ENCODE results near the gene USH2A. TPM values are rescaled to one million over a fixed set of nuclear protein-coding genes. Genes with fewer than 3 reads are reported as not detected.

Gene USH2A
- total RNA-seq, 6 experiments from 2014 or later: 0.19 to 1.8 (median 0.81) TPM

DNA sequence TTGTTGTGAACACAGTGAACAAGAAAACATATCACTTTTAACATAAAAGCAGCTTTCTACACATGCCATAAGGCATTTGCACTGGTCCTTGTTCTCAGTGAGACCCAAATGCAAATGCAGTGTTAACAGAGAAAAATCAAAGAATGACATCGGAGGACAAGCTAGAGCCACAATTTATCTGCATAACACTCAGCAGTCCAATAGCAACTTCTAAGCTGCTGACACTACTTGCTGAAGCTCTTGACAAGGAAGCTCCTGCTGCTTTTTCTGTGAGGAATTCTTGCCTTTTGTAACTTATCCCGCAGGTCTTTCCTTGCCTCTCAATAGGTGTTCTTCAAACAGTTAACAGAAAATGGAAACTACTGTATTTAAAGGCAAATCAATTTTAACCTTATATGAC, 34.7 kb downstream of the USH2A start:
- intact Hi-C loops (cut with DNase I): no loop called here
- 20% methylated on average over 2 of the region's 2 CpGs for WGBS (ENCODE audit: insufficient coverage, low coverage, low lambda C conversion rate, missing lambda C conversion rate)
- DNase-seq: no peak
- no peak overlapping the region for H3K27ac ChIP-seq
- TF ChIP-seq POLR2A (IDR thresholded peaks at IDR 0.05): no peak
- TF ChIP-seq, protein P1, sequence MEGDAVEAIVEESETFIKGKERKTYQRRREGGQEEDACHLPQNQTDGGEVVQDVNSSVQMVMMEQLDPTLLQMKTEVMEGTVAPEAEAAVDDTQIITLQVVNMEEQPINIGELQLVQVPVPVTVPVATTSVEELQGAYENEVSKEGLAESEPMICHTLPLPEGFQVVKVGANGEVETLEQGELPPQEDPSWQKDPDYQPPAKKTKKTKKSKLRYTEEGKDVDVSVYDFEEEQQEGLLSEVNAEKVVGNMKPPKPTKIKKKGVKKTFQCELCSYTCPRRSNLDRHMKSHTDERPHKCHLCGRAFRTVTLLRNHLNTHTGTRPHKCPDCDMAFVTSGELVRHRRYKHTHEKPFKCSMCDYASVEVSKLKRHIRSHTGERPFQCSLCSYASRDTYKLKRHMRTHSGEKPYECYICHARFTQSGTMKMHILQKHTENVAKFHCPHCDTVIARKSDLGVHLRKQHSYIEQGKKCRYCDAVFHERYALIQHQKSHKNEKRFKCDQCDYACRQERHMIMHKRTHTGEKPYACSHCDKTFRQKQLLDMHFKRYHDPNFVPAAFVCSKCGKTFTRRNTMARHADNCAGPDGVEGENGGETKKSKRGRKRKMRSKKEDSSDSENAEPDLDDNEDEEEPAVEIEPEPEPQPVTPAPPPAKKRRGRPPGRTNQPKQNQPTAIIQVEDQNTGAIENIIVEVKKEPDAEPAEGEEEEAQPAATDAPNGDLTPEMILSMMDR (IDR thresholded peaks at IDR 0.05): no peak
- no peak for ATAC-seq
- no peak overlapping the region for H3K4me3 ChIP-seq
- H3K4me1 ChIP-seq: no peaks in the 10 kb centered on the region
- no peaks in the 10 kb centered on the region for H3K27me3 ChIP-seq
- no peaks in the 10 kb centered on the region for H3K9me3 ChIP-seq
- no peaks in the 10 kb centered on the region for H3K36me3 ChIP-seq

DNA sequence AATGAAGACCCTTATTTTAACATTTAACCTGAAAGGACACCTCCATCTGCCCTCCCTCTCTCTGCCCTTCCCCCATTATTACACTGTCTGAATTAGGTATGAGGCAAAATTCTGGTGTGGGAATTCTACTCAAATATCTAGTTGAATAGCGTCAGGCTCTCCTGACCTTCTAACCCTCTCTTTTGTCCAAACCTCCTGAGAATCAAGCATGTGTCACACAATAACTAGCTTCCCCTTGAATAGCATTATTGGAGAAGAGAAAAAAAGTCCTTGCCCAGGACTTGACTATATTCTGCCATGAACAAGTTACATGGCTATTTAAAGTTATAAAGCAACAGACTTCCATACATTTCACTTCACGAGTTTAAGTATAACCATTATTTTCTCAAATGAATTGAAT, 35.5 kb downstream of the USH2A start:
- H3K4me1 ChIP-seq: no peaks in the 10 kb centered on the region
- WGBS (ENCODE audit: insufficient coverage, low coverage, low lambda C conversion rate, missing lambda C conversion rate): 46% methylated on average over 2 of the region's 2 CpGs
- no peak overlapping the region for H3K4me3 ChIP-seq
- intact Hi-C loops (cut with DNase I): no loop called here
- H3K27ac ChIP-seq: no peak overlapping the region
- H3K9me3 ChIP-seq: no peaks in the 10 kb centered on the region
- TF ChIP-seq POLR2A (IDR thresholded peaks at IDR 0.05): no peak
- TF ChIP-seq, protein P1 (IDR thresholded peaks at IDR 0.05): no peak
- ATAC-seq: no peak
- no peak for DNase-seq
- H3K36me3 ChIP-seq: no peaks in the 10 kb centered on the region
- no peaks in the 10 kb centered on the region for H3K27me3 ChIP-seq

DNA sequence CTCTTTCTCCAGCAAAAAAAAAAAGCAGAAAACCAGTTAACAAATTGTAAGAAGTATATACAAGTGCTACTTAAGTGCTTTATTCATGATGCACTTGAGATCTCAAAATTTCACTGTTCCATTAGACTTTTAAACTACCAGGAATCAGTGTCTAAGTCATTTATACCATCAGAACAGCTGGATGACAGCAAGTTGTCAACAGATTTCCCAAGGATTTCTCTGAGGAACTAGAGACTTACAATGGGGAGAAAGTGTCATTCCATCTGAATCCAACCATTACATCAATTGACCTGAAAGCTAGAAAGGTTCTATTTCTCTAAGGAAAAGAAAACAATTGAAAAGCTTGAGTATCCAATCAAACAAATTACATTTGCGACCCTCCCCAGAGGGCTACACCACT, 43.8 kb downstream of the USH2A start:
- WGBS (ENCODE audit: insufficient coverage, low coverage, low lambda C conversion rate, missing lambda C conversion rate): 44% methylated on average over 1 of the region's 1 CpG
- H3K27me3 ChIP-seq: no peaks in the 10 kb centered on the region

DNA sequence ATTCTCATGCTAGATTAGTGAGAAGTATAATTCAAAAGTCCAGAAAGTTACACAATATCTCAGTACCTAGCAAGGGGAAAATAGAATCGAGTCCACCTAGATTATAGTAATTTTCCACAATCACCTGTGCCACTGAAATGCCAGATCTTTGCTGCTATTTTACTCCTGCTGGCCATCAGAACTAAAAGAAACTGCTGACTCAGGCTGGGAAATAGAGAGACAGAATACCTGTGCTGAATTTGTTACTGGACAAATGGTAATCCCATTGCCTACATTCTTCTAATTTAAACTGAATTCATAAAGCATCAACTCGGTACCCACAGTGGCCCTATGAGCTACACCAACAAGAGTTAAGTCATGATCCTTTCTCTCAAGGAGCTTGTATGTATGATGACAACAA, 55.0 kb downstream of the USH2A start:
- DNase-seq (no peak), ATAC-seq (no peak)
- Histone ChIP-seq H3K9me3 (no peaks in the 10 kb centered on the region), H3K4me3 (no peak overlapping the region), H3K36me3 (no peaks in the 10 kb centered on the region), H3K27ac (no peak overlapping the region), H3K27me3 (no peaks in the 10 kb centered on the region), H3K4me1 (no peaks in the 10 kb centered on the region)
- intact Hi-C loops (cut with DNase I): no loop called here
- WGBS (ENCODE audit: insufficient coverage, low coverage, low lambda C conversion rate, missing lambda C conversion rate): 53% methylated on average over 2 of the region's 2 CpGs
- TF ChIP-seq, protein P1 (IDR thresholded peaks at IDR 0.05): no peak
- TF ChIP-seq POLR2A (IDR thresholded peaks at IDR 0.05): no peak

More for the DNA sequence above, 43.8 kb downstream of the USH2A start:
- DNase-seq: no peak
- intact Hi-C loops (cut with DNase I): no loop called here
- Histone ChIP-seq H3K4me3 (no peak overlapping the region), H3K4me1 (no peaks in the 10 kb centered on the region), H3K36me3 (no peaks in the 10 kb centered on the region), H3K9me3 (no peaks in the 10 kb centered on the region), H3K27ac (no peak overlapping the region)
- no peak for TF ChIP-seq POLR2A (IDR thresholded peaks at IDR 0.05)
- TF ChIP-seq, protein P1 (IDR thresholded peaks at IDR 0.05): no peak
- no peak for ATAC-seq

DNA sequence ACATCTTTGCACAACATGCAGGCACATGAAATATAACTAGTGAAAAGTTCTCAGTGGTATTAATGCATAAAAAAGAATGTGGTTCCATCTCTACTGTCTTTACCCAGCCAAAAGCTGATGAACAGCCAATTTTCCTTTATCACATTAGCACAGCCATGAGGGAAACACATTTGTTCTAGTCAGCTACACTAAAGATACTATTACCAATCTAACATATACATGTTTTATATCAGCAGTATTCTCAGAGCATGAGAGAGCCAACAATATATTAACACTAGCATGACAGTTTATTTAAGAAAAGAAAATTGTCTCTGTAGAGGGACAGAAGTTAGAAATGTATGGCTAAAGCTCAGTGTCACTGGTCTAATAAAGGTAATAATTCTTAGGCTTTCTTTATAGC, 56.3 kb downstream of the USH2A start:
- H3K4me1 ChIP-seq: no peaks in the 10 kb centered on the region
- no peaks in the 10 kb centered on the region for H3K36me3 ChIP-seq
- DNase-seq (no peak), ATAC-seq (no peak)
- H3K27ac ChIP-seq: no peak overlapping the region
- H3K9me3 ChIP-seq: no peaks in the 10 kb centered on the region
- no peak for TF ChIP-seq POLR2A (IDR thresholded peaks at IDR 0.05)
- TF ChIP-seq, protein P1 (IDR thresholded peaks at IDR 0.05): no peak
- intact Hi-C loops (cut with DNase I): no loop called here
- H3K27me3 ChIP-seq: no peaks in the 10 kb centered on the region
- no peak overlapping the region for H3K4me3 ChIP-seq
